ENCODE results near the gene CFLAR.

DNA sequence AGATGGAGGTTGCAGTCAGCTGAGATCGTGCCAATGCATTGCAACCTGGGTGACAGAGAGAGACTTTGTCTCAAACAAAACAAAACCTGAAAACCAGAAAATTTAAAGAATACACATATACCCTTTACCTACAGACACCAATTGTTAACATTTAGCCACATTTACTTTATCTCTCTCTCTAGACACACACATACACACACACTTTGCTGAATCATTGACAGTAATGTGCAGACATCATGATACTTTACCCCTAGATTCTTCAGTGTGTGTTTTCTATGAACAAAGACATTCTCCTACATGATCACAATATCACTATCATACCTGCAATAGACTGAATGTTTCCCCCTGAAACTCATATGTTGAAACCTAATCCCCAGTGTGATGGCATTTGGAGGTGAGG, 10.2 kb upstream of the CFLAR start:
- TF ChIP-seq, protein P1, sequence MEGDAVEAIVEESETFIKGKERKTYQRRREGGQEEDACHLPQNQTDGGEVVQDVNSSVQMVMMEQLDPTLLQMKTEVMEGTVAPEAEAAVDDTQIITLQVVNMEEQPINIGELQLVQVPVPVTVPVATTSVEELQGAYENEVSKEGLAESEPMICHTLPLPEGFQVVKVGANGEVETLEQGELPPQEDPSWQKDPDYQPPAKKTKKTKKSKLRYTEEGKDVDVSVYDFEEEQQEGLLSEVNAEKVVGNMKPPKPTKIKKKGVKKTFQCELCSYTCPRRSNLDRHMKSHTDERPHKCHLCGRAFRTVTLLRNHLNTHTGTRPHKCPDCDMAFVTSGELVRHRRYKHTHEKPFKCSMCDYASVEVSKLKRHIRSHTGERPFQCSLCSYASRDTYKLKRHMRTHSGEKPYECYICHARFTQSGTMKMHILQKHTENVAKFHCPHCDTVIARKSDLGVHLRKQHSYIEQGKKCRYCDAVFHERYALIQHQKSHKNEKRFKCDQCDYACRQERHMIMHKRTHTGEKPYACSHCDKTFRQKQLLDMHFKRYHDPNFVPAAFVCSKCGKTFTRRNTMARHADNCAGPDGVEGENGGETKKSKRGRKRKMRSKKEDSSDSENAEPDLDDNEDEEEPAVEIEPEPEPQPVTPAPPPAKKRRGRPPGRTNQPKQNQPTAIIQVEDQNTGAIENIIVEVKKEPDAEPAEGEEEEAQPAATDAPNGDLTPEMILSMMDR (IDR thresholded peaks at IDR 0.05; ENCODE audit: low read length): no peak
- no peak for TF ChIP-seq EZH2 (optimal IDR thresholded peaks at IDR 0.05; ENCODE audit: low read depth, low read length)
